Tibial artery (tissue), 4 donors: ENCODE measurements around the gene WDR44.

Experiments
- DNase-seq, 2 donors: peaks; one replicate each; pipeline ENCODE4 v3.0.0-alpha.2; 2019
- H3K27ac ChIP-seq, 2 donors: fragments of 200-600 bp; sonication (generic) in 1 of 2; 1 replicate in 1 of 2; 2 replicates in 1 of 2; pipeline ENCODE4 v1.5.1; 2018 to 2019; ENCODE audit warnings: mild to moderate bottlenecking in 1 of 2
- H3K27me3 ChIP-seq, 2 donors: fragments of 200-600 bp; sonication (generic) in 1 of 2; one replicate each; pipeline versions ENCODE4 v1.5.1 to v1.6.0; 2016 to 2019
- H3K36me3 ChIP-seq, 3 donors: fragments of 200-600 bp; sonication (generic) in 2 of 3; one replicate each; pipeline ENCODE4 v1.5.1; 2016 to 2019; ENCODE audit warnings: mild to moderate bottlenecking in 2 of 3
- H3K4me1 ChIP-seq, 4 donors: fragments of 200-600 bp; sonication (generic) in 2 of 4; 1 replicate in 3 of 4; 2 replicates in 1 of 4; pipeline ENCODE4 v1.5.1; 2016 to 2019
- H3K4me3 ChIP-seq, 2 donors: fragments of 200-600 bp; sonication (generic) in 1 of 2; 1 replicate in 1 of 2; 2 replicates in 1 of 2; pipeline ENCODE4 v1.5.1; 2018 to 2019; ENCODE audit warnings: mild to moderate bottlenecking in 2 of 2
- H3K9me3 ChIP-seq, 3 donors: fragments of 200-600 bp; sonication (generic) in 1 of 3; one replicate each; pipeline ENCODE4 v1.5.1; 2016 to 2019
- CTCF ChIP-seq, 2 experiments: fragments of 200-600 bp in 1 of 2; fragments of 450-650 bp in 1 of 2; IDR thresholded peaks; one replicate each; pipeline ENCODE4 v1.5.1; 2017 to 2019; ENCODE audit warnings: antibody characterized with exemption in 2 of 2, mild to moderate bottlenecking in 1 of 2, moderate library complexity in 1 of 2
- intact Hi-C: fragments of 100-400 bp; cut with DNase I; formaldehyde crosslinking; loops from one replicate; pipeline ENCODE4 v1.15.0; 2023; ENCODE audit warnings: low total_unique reads

Gene WDR44

DNA sequence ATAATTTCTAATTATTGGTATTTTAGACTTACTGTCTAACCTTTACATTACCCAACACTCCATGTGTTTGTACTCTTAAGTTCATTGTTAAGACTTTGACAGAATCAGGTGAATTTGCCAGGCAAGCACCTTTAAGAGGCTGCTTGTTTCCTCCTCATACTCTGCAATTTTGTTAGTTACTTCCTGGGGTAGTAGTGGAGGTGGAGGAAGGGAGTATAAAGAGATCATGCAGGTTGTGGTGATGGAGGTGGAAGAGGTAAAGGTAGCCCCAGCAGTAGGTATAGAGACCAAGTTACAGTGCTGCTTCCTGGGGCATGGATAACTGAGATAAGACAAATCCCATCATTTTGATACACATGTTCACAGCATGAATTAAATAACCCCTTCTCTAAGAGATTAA, 6.7 kb downstream of the WDR44 start:
- no peak for TF ChIP-seq CTCF (IDR thresholded peaks at IDR 0.05)
- Histone ChIP-seq H3K27ac (no peak overlapping the region), H3K4me1 (peaks cover 0 to 64% (median 3%) of the 10 kb centered on the region in 4 donors), H3K36me3 (no peaks in the 10 kb centered on the region), H3K4me3 (no peak overlapping the region), H3K9me3 (no peaks in the 10 kb centered on the region), H3K27me3 (no peaks in the 10 kb centered on the region)
- intact Hi-C loops: no loop called here
- DNase-seq: no peak

DNA sequence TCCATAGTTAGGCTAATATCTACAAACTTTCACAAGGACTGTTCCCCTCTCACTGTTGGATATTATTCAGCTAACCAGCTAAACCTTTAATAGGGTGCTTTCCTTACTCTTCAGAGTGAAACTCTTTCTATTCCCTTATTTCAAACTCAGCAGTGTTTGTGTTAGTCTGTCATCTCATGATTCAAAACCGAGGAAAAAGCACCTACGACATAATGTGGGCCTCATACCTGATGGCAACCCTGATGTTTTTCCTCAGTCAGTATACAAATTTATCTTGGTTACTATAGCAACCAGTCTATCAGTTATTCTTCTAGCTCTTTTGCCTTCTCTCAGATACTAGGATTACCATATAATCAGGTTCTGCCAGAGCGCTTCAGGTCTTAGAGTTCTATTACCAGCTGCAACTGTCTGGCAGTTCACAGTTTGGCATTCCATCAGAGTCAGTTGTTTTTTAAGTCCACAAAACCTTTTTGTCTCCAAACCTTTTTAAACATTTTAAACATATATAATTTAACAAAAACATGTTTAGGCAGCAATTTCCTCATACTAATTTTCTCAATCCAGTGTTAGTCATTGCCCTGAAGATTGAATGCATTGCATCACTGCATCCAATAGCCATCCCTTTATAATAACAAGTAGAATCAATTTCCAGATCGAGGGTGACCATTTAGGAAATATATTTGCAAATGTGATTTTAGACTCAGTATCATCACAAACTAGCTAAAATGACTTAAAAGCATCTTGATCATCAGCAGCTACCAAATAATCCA, 7.4 kb downstream of the WDR44 start:
- Histone ChIP-seq H3K27ac (no peak overlapping the region), H3K27me3 (no peaks in the 10 kb centered on the region), H3K9me3 (no peaks in the 10 kb centered on the region), H3K4me1 (peaks cover 0 to 59% (median 3%) of the 10 kb centered on the region in 4 donors), H3K36me3 (no peaks in the 10 kb centered on the region), H3K4me3 (no peak overlapping the region)
- intact Hi-C loops: no loop called here
- no peak for TF ChIP-seq CTCF (IDR thresholded peaks at IDR 0.05)
- no peak for DNase-seq

- no peaks in the 10 kb centered on the region for H3K9me3 ChIP-seq
- DNase-seq: no peak
- TF ChIP-seq CTCF (IDR thresholded peaks at IDR 0.05): no peak
- no peaks in the 10 kb centered on the region for H3K36me3 ChIP-seq
- no peaks in the 10 kb centered on the region for H3K27me3 ChIP-seq
- H3K4me3 ChIP-seq: no peak overlapping the region
- peaks cover 0 to 45% (median 0%) of the 10 kb centered on the region in 4 donors for H3K4me1 ChIP-seq
- no peak overlapping the region for H3K27ac ChIP-seq
- intact Hi-C loops: no loop called here
These were observed 9.5 kb downstream of the WDR44 start for GRCh38 chrX:118355225-118355920.

- intact Hi-C loops: no loop called here
- no peak for TF ChIP-seq CTCF (IDR thresholded peaks at IDR 0.05)
- Histone ChIP-seq H3K27ac (no peak overlapping the region), H3K4me1 (peaks cover 0 to 36% (median 0%) of the 10 kb centered on the region in 4 donors), H3K4me3 (no peak overlapping the region), H3K9me3 (no peaks in the 10 kb centered on the region), H3K27me3 (no peaks in the 10 kb centered on the region), H3K36me3 (no peaks in the 10 kb centered on the region)
- no peak for DNase-seq
These were observed 10.3 kb downstream of the WDR44 start for GRCh38 chrX:118356154-118356701.

DNA sequence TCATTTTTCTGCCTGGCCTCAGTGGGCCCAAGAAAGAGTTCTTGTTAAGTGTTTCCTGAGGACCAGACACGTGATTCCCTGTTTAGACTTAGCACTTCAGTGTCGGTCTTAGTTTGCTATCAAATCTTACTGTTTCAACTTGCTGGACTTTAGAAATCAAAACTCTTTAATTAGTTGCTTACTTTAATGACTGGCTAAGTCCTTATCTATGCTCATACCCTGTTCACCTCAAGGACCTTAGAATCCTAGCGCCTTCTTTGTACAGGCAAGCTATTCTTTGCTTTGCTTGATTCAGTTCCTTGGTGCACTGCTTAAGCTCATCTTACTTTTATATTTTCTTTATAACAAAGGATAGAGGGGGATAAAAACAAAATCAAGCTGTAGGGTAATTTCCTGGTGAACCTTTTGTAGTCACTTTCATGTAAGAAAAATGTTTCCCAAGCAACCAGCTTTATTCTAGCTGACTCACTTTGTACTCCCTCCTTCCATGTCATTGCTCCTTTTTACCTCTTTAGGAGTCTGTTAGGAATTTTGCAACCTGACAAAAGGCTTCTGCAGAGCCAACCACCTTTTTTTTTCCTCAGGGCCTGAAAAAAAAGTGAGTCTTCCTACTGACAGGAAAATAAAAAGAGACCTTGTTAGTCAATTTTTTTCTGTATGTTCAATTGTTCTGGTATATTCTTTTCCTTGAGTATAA, 14.7 kb downstream of the WDR44 start:
- H3K27ac ChIP-seq: no peak overlapping the region
- no peaks in the 10 kb centered on the region for H3K9me3 ChIP-seq
- no peak overlapping the region for H3K4me3 ChIP-seq
- peaks cover 0 to 16% (median 0%) of the 10 kb centered on the region in 4 donors for H3K4me1 ChIP-seq
- intact Hi-C loops: no loop called here
- DNase-seq: no peak
- no peak for TF ChIP-seq CTCF (IDR thresholded peaks at IDR 0.05)
- no peaks in the 10 kb centered on the region for H3K27me3 ChIP-seq
- no peaks in the 10 kb centered on the region for H3K36me3 ChIP-seq
